Measurements from ENCODE around the gene CRB2.

DNA sequence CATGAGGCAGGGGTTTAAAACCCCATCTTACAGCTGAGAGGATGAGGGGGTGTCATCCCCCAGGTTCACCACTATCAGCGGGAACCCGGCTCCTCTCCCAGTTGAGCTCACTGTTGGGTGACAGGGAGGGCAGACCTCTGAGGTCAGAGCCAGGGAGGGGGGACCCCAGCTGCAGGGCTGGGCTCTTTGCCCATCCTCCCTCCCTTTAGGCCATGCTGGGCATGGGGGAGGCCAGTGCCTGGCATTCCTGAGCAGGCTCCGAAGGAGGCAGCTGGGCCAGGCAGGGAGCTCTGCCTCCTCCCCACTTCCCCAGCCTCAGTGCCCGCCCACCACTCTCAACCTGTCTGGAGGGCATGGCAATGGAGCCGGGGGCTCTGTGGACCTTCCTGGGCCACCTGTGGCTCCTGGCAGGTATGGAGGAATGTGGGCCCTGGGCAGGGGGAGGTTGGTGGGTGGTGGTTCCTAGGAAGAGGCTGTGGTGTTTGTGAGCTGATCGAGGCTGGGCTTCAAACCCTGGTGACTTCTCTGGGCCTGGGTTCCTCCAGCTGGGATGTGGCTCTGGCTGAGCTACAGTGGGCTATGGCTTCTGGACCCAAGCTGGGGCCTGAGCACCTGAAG, 12.6 kb downstream of the CRB2 start:
- TF ChIP-seq PATZ1 (CRISPR knock-in tag; IDR thresholded peaks at IDR 0.05; ENCODE audit: borderline replicate concordance), result no peak
- no peak for TF ChIP-seq RARB (CRISPR knock-in tag; IDR thresholded peaks at IDR 0.05)
- no peak for TF ChIP-seq ZFP30 (CRISPR knock-in tag; IDR thresholded peaks at IDR 0.05)
- no peak for TF ChIP-seq PPARA (CRISPR knock-in tag; IDR thresholded peaks at IDR 0.05; ENCODE audit: borderline replicate concordance)
- no peak for TF ChIP-seq ZFP3 (CRISPR knock-in tag; IDR thresholded peaks at IDR 0.05)
- no peak for TF ChIP-seq GLIS3 (CRISPR knock-in tag; IDR thresholded peaks at IDR 0.05)
- TF ChIP-seq ZNF70 (CRISPR knock-in tag; IDR thresholded peaks at IDR 0.05), result no peak
- TF ChIP-seq TSHZ2 (CRISPR knock-in tag; IDR thresholded peaks at IDR 0.05), result no peak
- TF ChIP-seq TOX (CRISPR knock-in tag; IDR thresholded peaks at IDR 0.05; ENCODE audit: borderline replicate concordance), result no peak
- TF ChIP-seq ZC3H10 (CRISPR knock-in tag; IDR thresholded peaks at IDR 0.05), result no peak
- TF ChIP-seq CSDC2 (CRISPR knock-in tag; IDR thresholded peaks at IDR 0.05), result no peak
- TF ChIP-seq ESRRG (CRISPR knock-in tag; IDR thresholded peaks at IDR 0.05), result no peak
